GM10266 (cell line): ENCODE data around the gene MAD1L1.
"Not testable (repeated sequence)": the region's sequence is repeated elsewhere in the genome, so short reads cannot be mapped to it uniquely, and the experiment has no call there.

Source experiments
- DNase-seq: peaks from one replicate; pipeline ENCODE4 v3.0.0; 2012; ENCODE audit errors: extremely low spot score
- TF ChIP-seq, protein P1 (sequence below): IDR thresholded peaks from 2 replicates; pipeline ENCODE4 v1.5.1; 2012; ENCODE audit warnings: mild to moderate bottlenecking, low read depth; ENCODE audit not compliant: control insufficient read depth, insufficient read depth; ENCODE audit errors: missing control alignments

MAD1L1 gene

GRCh38 chr7:1883031-1883761, 349.5 kb downstream of the MAD1L1 start:
- DNase-seq, result no peak
- TF ChIP-seq, protein P1, sequence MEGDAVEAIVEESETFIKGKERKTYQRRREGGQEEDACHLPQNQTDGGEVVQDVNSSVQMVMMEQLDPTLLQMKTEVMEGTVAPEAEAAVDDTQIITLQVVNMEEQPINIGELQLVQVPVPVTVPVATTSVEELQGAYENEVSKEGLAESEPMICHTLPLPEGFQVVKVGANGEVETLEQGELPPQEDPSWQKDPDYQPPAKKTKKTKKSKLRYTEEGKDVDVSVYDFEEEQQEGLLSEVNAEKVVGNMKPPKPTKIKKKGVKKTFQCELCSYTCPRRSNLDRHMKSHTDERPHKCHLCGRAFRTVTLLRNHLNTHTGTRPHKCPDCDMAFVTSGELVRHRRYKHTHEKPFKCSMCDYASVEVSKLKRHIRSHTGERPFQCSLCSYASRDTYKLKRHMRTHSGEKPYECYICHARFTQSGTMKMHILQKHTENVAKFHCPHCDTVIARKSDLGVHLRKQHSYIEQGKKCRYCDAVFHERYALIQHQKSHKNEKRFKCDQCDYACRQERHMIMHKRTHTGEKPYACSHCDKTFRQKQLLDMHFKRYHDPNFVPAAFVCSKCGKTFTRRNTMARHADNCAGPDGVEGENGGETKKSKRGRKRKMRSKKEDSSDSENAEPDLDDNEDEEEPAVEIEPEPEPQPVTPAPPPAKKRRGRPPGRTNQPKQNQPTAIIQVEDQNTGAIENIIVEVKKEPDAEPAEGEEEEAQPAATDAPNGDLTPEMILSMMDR, result no peak

DNA sequence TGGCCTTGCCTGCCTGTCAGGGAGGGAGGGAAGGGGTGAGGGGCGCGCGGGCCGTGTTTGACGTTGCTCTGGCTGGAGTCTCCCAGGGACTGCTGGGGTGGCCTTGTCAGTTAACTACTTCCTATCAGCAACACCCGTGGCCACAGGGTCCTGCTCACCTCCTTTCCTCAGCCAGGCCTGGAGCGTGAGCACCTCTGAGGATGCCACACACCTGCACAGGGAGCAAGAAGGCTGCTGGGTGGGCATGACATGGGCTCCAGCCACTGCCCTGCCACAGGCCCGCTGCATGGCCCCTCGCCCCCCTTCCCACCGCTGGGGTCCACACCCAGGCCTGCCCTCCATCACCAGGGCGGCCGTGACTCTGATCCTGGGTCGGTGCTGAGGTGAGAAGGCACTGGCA, 350.3 kb downstream of the MAD1L1 start:
- no peak for DNase-seq
- TF ChIP-seq, protein P1, result no peak

DNA sequence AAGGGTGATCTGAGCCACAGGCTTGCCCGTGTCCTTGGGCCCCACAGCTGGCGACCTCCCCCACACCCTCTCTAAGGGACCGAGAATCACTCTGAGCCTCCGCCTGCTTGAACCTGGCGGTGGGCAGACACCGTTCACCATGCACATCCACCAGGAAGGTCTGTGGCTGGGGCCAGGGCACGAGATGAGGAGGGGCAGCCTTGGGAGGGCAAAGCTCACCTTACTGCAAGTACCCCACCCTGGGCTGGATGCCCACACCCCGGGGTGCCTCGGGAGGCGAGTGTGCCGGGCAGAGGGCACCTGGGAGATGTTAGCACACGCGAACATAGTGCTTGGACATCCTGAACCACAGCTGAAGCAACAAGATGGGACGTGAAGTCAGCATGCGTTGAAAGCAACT, 350.8 kb downstream of the MAD1L1 start:
- TF ChIP-seq, protein P1, result no peak
- DNase-seq, result no peak

DNA sequence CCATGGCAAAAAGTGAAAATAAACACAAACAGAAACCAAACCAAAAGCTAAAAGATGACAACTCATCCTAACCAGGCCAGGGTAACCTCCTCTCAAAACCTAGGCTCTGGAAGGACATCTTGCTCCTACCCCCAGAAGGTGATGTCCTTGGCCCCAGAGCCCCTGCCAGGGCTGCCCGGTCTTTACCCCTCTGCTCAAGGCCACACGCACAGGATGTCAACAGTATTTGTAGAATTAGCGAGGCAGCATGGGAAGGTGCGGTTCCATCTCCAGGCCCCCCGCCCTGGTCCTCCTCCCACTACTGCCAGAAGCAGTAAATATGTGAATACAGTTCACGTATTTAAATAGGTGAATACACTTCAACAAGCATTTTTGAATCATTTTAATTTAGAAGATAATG, 356.1 kb downstream of the MAD1L1 start:
- not testable (repeated sequence) for DNase-seq

GRCh38 chr7:1875392-1876199, 357.1 kb downstream of the MAD1L1 start:
- not testable (repeated sequence) for DNase-seq

DNA sequence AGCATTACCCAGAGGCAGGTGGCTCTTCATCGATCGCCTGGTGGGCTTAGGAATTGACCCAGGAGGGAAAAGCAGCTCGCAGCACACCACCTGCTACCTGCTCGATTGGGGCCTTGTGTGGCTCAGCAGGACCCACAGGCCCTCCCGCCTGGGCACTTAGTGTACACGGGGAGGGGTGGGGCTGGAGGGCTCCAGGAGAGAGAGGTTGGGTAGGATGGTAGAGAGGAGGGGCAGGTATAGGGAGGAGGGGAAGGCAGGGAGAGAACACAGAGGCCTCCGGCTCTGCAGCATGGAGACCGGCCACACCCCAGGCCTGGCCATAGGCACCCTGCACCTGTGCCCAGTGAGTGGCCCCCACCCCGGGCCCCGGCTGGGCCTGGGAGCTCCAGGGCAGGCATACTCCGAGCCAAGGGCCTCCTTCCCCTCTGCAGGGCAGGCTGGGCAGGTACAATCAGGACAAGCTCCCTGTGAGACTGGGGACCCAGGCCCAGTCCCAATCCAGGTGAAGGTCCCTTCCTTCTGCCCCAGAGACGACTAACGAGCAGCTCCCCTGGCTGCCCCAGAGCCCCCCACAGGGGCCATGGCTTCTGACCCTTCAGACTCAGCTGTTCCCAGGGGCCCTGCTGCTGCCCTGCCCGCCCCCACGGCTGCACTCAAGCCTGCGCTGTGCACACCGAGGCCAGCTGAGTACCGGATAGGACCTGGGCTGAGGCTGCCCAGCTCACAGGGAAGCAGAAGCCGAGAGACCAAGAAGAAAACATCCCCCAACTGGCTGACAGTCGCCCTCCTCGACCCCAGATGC, 358.0 kb downstream of the MAD1L1 start:
- DNase-seq, result not testable (repeated sequence)

DNA sequence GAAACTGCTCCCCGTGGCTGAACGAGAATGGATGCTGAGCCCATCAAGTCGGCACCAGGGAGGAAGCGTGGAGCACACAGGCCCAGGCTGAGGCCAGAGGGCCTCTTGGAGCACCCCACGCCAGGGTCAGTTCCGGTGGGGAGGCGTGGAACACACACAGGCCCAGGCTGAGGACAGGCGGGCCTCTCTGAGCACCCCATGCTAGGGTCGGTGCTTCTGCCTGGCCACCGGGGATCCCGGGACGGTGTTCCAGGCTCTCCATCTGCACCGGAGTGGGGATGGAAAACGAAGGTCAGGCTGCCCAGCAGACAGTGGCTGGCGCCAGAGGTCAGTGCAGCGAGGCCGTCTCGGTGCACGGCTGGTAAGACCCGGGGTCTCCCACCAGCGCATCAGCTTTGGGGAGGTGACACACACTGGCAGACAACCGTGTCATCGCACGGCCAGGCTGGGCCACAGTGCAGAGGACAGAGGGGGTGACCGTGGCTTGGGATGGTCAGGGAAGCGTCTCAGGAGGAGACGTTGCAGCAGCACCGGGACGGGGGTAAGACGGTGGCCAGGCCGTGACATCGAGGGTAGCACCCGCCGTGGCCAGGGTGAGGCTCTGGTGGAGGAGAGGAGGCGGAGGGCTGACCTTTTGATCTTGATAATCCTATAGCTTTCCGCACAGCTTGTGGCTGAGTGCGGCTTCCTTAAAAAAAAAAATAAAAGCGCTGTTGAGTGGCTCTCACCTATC, 358.7 kb downstream of the MAD1L1 start:
- no peak for DNase-seq
- TF ChIP-seq, protein P1, result no peak

- TF ChIP-seq, protein P1, result no peak
- DNase-seq, result no peak
Measured at GRCh38 chr7:1873421-1873820, 359.3 kb downstream of the MAD1L1 start.
